ENCODE results near the gene EID2. TPM values are rescaled to one million over a fixed set of nuclear protein-coding genes. Genes with fewer than 3 reads are reported as not detected.

Gene EID2
- total RNA-seq = 7.8 and 13.8 TPM in 2 replicates

DNA sequence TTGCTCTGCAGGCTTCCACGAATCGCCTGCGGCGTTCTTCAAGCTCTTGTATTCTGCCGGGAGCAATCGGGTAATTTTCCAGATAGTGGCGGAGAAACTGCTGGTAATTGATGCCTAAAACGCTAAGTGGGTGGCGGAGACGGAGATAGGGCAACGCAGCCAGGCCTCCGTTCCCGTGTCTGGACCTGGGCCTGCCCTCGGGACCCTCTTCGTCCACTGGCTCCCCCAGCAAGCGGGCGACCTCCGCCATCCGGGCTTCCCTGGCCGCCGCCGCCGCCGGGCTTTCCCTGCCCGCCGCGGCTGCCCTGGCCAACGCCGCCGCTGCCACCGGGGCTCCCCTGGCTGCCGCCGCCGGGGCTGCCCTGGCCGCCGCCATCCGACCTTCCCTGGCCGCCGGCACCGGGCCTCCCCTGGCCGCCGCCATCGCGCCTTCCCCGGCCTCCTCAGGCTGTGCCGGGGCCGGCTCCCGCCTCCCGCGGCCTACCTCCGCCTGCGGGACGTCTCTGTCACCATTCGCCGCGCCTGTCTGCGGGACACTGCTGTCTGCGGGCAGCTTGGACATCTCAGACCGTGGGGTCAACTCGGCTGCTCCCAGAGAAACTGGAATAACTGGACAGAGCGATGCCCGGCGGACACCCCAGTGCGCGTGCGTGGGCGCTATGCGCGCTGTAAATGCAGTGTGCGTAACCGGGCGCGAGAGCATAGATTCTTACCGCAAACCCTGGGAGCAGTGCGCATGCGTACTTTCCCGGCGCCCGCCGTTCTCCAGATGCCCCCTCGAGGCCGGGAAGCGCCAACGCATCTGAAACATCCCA, at the start of gene EID2:
EID2 (minus strand) TSS at position 644 of the 815 bp plus-strand sequence; CDS start at position 562, 82 bp downstream.

GRCh38 chr19:39532233-39533002, 7.5 kb downstream of the EID2 start, which contains the start of gene EID2B:
EID2B (minus strand) TSS chr19:39532852; CDS start chr19:39532802, 50 bp downstream.

GRCh38 chr19:39514840-39515550, 25.0 kb downstream of the EID2 start, which contains the start of gene SELENOV:
SELENOV (plus strand) TSS chr19:39515139; CDS start chr19:39515213, 74 bp downstream.

DNA sequence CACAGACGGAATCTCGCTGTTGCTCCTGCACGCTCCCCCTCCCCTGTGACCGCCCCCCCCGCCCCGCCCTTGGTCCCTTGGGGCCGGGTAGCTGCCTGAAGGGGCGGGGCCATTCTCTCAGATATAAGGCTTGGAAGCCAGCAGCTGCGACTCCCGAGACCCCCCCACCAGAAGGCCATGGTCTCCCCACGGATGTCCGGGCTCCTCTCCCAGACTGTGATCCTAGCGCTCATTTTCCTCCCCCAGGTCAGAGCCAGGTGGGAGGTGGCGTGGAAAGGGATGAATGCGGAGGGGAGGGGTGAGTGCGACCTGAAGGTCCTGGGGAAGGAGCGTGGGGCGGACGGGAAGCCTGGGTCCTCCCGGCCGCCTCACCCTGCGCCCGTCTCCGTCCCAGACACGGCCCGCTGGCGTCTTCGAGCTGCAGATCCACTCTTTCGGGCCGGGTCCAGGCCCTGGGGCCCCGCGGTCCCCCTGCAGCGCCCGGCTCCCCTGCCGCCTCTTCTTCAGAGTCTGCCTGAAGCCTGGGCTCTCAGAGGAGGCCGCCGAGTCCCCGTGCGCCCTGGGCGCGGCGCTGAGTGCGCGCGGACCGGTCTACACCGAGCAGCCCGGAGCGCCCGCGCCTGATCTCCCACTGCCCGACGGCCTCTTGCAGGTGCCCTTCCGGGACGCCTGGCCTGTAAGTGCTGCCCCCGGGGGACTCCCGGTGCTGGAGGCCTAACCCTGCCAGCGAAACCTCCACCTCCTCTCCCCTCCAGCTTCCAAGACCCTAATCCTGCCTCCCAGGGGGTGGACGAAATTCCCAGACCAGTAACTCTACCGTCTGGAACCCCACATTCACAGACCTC, 40.9 kb downstream of the EID2 start, which contains the start of gene DLL3:
DLL3 (plus strand) TSS at position 150 of the 845 bp plus-strand sequence; CDS start at position 178, 28 bp downstream.

Other genes starting within 250 kb of the EID2 start
- gene IFNL1, start 243.8 kb downstream of the EID2 start, total RNA-seq = not detected in 2 replicates
- not detected in 2 replicates for gene LRFN1, start 219.3 kb downstream of the EID2 start, total RNA-seq
- gene GMFG, start 204.1 kb downstream of the EID2 start, total RNA-seq = 0.29 and 1.4 TPM in 2 replicates
- 55.9 and 79.8 TPM in 2 replicates for gene SAMD4B, start 197.7 kb downstream of the EID2 start, total RNA-seq
- 43.2 and 46.6 TPM in 2 replicates for gene PAF1, start 149.1 kb downstream of the EID2 start, total RNA-seq
- 24.3 and 32.3 TPM in 2 replicates for gene MED29, start 148.8 kb downstream of the EID2 start, total RNA-seq
- gene ZFP36, start 133.3 kb downstream of the EID2 start, total RNA-seq = 14.5 and 22.2 TPM in 2 replicates
- 12.1 and 20.5 TPM in 2 replicates for gene PLEKHG2, start 127.5 kb downstream of the EID2 start, total RNA-seq
- gene RPS16, start 104.2 kb downstream of the EID2 start, total RNA-seq = 1,567 and 1,902 TPM in 2 replicates
- gene SUPT5H, start 94.6 kb downstream of the EID2 start, total RNA-seq = 59.7 and 97.1 TPM in 2 replicates
- 116 and 134 TPM in 2 replicates for gene TIMM50, start 59.3 kb downstream of the EID2 start, total RNA-seq
- 0.35 and 1.7 TPM in 2 replicates for gene DLL3, start 41.2 kb downstream of the EID2 start, total RNA-seq
- not detected in 2 replicates for gene SELENOV, start 25.0 kb downstream of the EID2 start, total RNA-seq
- gene EID2B, start 7.3 kb downstream of the EID2 start, total RNA-seq = 4.3 and 7.2 TPM in 2 replicates
- gene LGALS13, start 62.4 kb upstream of the EID2 start, total RNA-seq = not detected in 2 replicates
- gene LGALS16, start 115.8 kb upstream of the EID2 start, total RNA-seq = not detected in 2 replicates
- not detected in 2 replicates for gene LGALS14, start 164.3 kb upstream of the EID2 start, total RNA-seq
- gene CLC, start 197.9 kb upstream of the EID2 start, total RNA-seq = not detected in 2 replicates
- not detected in 2 replicates for gene LEUTX, start 238.7 kb upstream of the EID2 start, total RNA-seq